Spleen (tissue), 7 donors: Measurements from ENCODE around the gene MTSS2.

Experiments used
- CTCF ChIP-seq, 11 experiments: fragments of 200-600 bp in 7 of 11; fragments of 450-650 bp in 4 of 11; sonication (generic) in 4 of 11; IDR thresholded peaks in 8 of 11; conservative IDR thresholded peaks in 3 of 11; 1 replicate in 7 of 11; 2 replicates in 4 of 11; pipeline versions ENCODE4 v1.4.0 to v1.8.0; 2016 to 2021; ENCODE audit warnings: antibody characterized with exemption in 11 of 11, inconsistent platforms in 4 of 11, mild to moderate bottlenecking in 1 of 11
- POLR2A ChIP-seq, 3 donors: fragments of 450-650 bp; IDR thresholded peaks; one replicate each; pipeline ENCODE4 v1.5.1; 2017; ENCODE audit warnings: antibody characterized with exemption in 3 of 3, mild to moderate bottlenecking in 1 of 3
- donor health status: DM: no; HTN: no; CAD: no; lungs with moderate emphysema.
- donor health status: DM: no; HTN: no; CAD: no.
- donor health status: DM: no; HTN: no; CAD: no.

- TF ChIP-seq CTCF (IDR thresholded peaks at IDR 0.05 in 8 of 11, conservative IDR thresholded peaks at IDR 0.05 in 3 of 11) (no peak), POLR2A (IDR thresholded peaks at IDR 0.05) (no peak)
Measured at GRCh38 chr16:70647441-70648359, 38.2 kb downstream of the MTSS2 start.
